ENCODE data around the gene CEP89.
"Not testable (repeated sequence)": the region's sequence is repeated elsewhere in the genome, so short reads cannot be mapped to it uniquely, and the experiment has no call there.

CEP89 gene

DNA sequence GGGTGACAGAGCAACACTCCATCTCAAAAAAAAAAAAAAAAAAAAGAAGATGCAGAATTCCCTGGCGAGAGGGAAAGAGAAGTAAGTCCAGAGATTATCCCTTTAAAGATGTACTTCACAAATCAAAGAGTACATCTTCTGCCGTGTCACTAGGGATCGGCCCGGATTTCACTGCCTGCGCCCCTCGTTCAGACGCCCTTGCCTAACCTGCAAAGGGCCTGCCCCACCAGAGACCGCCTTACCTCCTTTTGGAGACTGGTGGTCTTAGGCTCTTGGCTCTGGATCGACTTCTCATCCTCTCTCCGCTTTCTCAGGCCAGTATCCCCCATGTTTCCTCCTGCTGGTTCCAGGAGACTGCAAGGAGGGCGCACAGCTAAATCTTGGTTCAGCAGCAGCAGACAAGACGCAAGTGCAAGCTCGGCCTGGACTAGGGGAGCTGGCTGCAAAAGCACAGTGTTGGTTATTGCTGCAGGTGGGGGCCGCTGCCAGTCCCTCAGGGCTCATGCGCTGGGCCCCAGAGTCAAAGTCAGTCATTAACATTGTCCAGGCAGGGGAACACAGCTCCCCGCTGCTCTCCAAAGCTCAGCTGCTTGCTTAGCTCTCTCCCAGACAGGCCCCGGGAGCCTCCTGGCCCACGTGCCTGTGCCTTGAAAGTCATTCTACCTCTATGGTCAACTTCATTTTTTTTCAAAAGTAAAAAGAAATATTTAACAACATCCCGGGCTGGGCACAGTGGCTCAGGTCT is 103.4 kb downstream of the CEP89 start:
- DNase-seq: no peak

DNA sequence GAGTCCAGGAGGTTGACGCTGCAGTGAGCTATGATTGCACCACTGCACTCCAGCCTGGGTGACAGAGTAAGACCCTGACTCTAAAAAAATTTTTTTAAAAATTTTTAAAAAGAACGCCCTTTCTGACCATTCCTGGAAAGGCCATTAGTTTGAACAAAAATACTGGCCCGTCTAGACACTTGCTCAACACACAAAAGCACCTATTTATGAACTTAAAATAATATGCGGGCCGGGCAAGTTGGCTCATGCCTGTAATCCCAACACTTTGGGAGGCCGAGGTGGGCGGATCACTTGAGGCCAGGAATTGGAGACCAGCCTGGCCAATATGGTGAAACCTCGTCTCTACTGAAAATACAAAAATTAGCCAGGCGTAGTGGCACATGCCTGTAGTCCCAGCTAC is 104.3 kb downstream of the CEP89 start:
- DNase-seq: not testable (repeated sequence)

DNA sequence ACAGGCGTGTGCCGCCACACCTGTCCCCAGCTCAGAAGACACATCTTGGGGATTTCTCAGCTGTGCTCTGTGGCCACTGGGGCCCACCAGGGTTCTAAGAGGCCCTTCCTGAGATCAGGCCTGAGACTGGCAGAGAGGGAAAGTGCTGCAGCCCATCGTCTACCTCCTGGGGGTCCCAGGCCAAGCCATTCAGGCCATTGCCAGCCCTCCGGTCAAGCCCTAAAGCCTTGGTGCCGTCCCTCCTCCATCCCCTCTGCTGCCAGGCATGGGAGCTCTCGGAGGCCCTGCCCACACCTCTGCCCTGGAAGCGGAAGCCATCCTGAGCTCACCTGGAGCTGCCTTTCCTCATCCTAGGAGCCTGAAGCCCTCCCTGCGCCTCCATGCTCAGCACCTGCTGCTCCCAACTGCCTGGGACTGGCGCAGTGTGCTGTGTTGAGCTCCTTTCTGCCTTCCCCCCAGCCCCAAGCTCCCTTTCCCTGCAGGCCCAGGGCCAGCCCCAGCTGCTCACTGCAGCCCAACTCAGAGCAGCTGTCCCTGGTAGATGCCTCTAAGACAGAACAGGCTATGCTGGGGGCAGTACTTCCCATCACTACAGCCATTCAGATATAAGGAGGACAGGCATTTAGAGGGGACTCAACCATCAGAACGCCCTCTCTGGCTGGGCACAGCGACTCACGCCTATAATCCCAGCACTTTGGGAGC is 105.0 kb downstream of the CEP89 start:
- DNase-seq: no peak

DNA sequence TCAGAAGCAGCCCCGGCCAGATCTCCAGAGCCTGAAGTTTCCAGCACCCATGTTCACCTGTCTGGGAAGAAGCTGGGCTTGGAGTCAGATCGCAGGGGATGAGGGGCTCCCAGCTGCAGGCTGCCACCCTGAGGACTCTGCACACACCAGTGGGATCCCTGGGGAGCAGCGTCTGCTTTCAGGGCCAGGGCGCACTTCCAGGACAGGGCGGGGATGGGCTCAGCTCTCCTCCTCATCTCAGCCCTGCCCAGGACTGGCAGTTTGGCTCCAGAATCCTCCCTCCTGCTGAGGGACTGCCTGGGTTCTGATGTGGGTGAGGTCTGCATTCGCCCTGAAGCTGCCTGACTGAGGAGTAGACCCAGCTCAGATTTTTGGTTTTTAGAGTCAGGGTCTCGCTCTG is 105.7 kb downstream of the CEP89 start:
- DNase-seq: no peak

DNA sequence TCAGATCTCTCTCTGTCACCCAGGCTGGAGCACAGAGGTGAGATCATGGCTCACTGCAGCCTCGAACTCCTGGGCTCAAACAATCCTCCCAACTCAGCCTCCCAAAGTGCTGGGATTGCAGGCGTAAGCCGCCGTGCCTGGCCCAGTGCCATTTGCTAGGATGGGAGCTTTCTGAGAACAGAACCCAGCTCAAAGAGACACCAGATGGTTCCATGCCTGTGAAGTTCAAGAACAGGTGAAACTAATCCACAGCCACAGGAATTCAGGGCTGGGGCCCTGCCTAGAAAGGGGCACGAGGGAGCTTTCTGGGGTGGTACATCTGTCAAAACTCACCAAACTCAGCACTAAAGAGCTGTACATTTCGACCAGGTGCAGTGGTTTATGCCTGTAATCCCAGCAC is 106.4 kb downstream of the CEP89 start:
- no peak for DNase-seq

DNA sequence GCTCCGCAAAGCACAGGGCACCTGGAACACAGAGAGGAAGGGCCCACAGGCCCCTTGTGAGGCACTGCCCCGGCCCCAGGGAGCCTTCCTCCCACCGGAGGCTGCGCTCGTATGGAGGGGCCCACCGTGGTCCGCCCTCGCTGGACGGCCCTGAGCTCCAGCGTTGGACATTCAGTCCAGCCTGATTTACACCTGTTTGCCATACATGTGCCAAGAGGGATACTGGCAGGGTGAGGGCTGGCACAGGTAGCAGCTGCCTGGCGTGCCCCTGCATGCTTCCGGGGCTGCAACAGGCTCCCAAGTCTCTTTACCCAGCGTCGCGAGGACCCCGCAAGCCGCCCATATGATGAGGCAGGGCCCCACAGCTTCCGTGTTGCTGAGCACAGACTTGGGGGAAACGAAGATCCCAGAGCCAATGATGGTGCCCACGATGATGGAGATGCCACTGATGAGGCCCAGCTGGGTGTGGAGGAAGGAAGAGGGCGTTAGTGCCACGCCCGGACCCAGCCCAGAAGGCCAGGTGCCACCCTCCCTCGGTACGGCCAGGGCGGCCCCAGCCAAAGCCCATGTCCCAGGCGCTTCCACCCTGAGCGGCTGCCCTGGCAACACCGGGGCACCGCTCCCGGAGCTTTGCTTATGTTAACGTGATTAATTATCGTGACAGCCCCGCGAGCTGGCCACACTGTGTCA is 107.3 kb downstream of the CEP89 start:
- DNase-seq: no peak

DNA sequence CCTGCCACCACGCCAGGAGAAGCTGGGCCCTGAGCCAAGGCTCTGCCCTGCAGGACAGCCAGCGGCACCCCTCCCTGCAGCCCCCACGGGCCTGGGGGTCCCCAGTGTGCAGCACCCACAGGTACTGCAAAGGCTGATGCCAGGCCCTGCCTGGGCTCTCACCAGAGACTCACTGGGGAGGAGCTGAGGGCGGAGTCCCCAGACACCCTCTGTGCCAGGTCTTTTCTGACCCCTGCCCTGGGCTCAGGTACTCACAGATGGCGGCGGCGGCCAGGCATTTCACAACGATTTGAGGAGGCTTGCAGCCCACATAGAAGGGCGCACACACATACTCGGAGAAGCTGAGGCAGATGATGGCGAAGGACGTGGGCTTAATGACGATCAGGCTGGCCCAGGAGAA is 107.9 kb downstream of the CEP89 start:
- DNase-seq: no peak

DNA sequence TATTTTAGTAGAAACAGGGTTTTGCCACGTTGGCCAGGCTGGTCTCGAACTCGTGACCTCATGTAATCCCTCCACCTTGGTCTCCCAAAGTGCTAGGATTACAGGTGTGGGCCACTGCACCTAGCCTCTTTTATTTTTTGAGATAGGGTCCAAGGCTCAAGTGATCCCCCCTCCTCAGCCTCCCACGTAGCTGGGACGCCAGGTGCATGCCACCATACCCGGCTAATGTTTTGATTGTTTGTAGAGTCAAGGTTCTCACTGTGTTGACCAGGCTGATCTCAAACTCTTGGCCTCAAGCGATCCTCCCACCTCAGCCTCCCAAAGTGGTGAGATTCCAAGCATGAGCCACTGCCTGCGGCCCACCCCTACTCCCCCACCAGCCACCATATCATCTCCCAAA is 108.5 kb downstream of the CEP89 start:
- DNase-seq: no peak

DNA sequence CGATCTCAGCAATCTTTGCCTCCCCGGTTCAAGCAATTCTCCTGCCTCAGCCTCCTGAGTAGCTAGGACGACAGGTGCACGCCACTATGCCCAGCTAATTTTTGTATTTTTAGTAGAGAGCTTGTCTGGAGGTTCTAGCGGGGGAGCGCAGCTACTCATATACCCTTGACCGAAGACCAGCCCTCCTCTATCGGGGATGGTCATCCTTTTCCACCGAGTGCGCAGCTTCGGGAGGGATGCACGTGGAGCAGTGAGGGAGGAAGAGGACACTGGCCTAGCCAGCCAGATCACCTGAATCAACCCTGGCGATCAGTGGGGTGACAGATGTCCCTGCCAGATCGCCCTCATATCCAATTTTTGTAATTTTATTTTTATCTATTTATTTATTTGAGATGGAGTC is 109.0 kb downstream of the CEP89 start:
- DNase-seq: no peak

DNA sequence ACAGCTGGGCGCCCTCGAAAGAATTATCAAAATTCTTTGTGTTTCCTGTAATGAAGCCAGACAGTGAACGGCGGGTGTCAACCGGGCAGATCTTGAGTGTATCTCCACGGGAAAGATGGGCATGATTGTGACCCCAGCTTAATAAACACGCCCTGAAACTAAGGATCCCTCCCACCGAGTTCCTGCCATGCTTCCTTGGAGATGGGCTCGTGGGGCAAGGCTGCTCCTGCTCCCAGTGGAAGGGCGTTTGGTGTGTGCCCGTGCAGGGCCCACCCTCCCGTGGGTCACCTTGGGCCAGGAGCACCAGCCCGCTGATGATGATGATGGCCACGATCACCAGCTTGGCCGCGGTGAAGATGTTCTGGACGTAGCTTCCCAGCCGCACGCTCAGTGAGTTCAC is 109.6 kb downstream of the CEP89 start:
- DNase-seq: no peak

DNA sequence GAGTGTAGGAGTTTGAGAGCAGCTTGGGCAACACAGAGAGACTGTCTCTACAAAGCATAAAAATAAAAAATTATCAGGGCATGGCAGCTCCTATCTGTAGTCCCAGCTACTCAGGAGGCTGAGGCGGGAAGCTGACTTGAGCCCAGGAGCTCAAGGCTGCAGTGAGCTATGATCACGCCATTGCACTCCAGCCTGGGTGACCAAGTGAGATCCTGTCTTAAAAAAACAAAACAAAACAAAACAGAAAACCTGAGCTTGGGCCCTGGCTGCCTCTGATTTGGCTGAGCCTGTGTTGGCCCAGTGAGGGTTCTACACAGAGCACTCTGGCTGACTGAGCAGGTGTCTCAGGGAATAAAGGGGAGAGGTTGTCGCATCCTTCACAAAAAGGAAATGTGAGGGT is 110.2 kb downstream of the CEP89 start:
- no peak for DNase-seq

DNA sequence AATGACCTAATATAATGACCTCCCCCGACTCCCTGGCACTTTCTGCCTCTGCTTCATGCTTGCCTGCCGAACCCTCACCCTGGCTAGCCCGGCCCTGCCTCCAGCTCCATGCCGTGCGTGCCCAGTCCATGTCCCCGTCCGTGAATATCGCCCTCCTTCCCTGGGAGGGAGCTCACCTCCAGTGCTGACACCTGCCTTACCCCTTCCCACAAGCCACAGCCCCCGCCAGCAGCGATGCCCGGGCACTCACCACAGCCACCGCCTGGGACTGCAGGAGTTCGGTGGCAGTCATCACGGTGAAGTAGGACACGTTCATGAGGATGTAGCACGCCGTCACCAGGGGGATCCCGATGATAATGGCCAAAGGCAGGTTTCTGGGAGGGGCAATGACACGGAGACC is 112.2 kb downstream of the CEP89 start:
- no peak for DNase-seq

DNA sequence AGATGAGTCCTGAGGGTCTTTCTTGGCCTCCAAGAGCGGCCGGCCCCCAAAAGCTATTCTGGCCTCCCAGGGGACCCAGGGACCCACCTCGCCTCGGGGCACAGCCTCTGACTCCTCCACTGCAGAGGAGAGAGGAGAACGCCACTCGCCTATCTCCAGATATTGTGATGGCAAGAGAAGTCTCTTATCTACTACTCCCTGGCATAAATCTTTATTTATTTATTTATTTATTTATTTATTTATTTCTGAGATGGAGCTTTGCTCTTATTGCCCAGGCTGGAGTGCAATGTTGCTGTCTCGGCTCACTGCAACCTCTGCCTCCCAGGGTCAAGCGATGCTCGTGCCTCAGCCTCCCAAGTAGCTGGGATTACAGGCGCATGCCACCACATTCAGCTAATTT is 113.2 kb downstream of the CEP89 start:
- DNase-seq: no peak

DNA sequence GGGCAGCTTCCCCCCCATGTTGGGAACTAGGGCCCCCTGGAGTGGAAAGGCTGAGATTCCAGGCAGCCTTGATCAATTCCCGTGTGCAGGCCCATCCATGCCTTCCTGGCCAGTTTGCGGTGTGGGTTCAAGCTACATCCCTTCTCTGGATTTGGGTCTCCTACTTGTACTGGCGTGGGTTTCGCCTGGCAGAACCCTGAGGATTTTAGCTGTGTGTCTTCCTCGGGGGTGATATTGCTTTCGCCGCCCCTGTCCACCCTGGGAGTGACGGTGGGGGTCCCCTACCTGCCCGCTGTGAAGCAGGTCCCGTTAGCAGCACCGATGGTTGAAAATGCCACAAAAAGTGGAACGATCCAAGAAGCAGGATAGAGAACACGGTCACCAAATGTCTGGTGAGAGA is 113.6 kb downstream of the CEP89 start:
- DNase-seq: no peak

DNA sequence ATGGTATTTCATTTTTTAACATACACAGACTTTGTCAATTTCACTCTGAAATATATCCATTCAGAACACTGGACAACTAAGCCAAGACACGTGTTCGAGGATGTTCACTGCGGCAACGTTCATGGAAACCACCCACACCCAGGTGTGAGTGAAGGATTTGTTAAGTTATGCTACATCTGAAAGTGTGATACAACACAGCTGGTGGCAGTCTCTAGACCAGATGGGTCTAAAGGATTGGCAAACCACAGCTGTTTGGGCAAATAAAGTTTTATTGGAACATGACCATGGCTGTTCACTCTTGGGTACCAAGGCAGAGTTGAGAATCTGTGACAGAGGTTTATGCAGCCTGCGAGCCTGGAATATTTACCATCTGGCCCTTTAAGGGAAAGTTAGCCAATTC is 114.2 kb downstream of the CEP89 start:
- DNase-seq: no peak

DNA sequence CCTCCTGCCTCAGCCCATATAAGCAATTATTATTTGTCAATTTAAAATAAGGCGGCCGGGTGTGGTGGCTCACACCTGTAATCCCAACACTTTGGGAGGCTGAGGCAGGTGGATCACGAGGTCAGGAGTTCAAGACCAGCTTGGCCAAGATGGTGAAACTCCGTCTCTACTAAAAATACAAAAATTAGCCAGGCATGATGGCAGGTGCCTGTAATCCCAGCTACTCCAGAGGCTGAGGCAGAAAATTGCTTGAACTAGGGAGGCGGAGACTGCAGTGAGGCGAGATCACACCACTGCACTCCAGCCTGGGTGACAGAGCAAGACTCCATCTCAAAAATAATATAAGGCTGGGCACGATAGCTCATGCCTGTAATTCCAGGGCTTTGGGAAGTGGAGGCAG is 114.9 kb downstream of the CEP89 start:
- DNase-seq: not testable (repeated sequence)

DNA sequence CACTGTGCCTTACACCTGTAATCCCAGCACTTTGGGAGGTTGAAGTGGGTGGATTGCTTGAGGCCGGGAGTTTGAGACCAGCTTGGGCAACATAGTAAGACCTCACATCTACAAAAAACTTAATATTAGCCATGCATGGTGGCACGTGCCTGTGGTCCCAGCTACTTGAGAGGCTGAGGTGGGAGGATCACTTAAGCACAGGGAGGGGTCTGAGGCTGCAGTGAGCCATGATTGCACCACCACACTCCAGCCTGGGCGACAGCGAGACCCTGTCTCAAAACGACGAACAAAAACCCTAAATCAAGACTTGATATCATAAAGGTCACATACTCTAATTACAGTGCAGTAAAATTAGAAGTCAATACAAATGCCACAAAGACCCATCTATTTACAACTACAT is 119.5 kb downstream of the CEP89 start:
- DNase-seq: no peak

DNA sequence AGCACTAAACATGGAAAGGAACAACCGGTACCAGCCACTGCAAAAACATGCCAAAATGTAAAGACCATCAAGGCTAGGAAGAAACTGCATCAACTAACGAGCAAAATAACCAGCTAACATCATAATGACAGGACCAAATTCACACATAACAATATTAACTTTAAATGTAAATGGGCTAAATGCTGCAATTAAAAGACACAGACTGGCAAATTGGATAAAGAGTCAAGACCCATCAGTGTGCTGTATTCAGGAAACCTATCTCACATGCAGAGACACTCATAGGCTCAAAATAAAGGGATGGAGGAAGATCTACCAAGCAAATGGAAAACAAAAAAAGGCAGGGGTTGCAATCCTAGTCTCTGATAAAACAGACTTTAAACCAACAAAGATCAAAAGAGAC is 123.7 kb downstream of the CEP89 start:
- DNase-seq: not testable (repeated sequence)

DNA sequence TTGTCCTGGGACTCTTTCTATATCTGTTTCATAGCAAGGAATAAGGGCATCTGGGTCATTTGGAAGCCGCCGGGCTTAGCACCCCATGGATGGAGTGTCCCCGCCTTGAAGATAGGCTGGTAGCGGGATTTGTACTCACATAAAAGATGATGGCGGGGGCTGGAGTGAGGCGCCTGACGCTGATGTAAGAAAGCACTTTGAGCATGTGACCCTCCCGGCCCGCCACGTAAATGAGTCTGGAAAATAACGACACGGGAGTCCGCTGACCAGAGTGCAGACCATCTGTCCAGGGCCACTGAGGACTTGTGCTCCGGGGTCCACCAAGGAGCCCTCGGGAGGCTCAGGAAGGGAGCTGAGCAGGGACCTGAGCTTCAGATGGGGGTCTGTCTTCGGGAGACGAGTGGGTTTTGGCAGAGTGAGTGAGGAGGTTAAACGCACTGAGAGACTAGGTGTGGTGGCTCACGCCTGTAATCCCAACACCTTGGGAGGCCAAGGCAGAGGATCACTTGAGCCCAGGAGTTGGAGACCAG is 128.0 kb downstream of the CEP89 start:
- DNase-seq: no peak

DNA sequence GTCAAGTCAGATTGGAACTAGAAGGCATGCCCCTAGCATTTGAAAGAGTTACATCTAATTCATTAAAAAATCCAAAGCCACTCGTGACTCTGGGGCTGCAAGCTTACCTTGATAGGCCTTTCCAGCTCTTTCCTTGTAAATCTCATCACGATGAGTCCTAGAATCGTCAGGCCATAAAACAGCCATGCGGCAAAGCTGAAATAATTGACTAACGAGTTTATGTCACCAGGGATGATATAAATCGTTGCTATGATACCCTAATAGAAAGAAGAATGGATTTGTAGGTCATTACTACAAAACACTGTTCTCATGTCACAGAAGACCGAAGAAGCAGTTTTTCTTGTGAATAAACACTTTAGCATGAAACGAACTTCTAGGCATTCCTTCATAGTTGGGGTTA is 129.7 kb downstream of the CEP89 start:
- DNase-seq: no peak

DNA sequence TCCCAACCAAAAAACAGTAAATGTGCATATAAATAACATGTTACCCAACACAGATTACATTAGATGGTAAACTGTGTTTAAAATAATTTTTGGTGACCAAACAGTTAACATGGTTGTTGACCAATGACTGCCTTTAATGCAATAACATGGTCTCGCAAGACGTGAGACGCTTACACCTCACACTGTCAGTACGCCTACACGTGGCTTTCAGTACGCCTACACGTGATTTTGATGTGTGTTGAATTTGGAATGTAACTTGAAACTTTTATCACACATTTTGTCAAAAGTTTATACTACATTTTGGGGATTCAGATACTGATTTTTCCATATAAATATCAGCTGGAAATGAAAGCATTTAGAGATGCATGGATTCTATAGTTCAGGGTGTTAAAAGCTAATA is 134.2 kb downstream of the CEP89 start:
- no peak for DNase-seq

DNA sequence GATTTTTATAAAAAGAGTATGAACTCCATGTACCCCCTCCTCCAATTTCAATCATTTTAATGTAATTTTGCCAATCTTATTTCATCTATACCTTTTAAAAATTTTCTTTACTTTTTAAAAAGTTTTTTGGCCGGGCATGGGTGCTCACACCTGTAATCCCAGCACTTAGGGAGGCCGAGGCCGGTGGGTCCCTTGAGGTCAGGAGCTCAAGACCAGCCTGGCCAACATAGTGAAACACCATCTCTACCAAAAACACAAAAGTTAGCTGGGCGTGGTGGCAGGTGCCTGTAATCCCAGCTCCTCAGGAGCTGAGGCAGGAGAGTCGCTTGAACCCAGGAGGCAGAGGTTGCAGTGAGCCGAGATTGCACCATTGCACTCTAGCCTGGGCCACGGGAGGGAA is 138.4 kb downstream of the CEP89 start:
- not testable (repeated sequence) for DNase-seq

DNA sequence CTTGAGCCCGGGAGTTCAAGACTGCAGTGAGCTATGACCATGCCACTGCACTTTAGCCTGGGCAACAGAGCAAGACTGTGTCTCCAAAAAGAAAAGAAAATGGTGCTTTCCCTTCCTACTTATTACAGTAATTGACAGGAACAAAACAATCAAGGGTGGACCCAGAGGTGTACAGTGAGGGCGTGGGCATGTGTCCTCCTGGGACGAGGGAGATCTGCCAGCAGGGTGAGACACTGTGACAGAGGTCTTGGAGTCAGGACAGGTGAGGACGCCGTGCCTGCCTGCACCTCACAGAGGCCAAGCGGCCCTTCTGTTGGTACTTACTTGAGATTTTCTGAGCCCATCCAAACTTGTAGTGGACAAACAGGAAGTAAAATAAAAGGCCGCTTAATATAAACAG is 138.9 kb downstream of the CEP89 start:
- not testable (repeated sequence) for DNase-seq

DNA sequence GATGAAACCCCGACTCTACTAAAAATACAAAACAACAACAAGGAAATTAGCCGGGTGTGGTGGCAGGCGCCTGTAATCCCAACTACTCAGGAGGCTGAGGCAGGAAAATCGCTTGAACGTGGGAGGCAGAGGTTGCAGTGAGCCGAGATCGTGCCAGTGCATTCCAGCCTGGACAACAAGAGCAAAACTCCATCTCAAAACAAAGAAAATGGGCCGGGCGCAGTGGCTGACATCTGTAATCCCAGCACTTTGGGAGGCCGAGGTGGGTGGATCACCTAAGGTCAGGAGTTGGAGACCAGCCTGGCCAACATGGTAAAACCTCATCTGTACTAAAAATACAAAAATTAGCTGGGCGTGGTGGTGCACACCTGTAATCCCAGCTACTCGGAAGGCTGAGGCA is 139.7 kb downstream of the CEP89 start:
- DNase-seq: not testable (repeated sequence)
